DMS153 treated with DMSO at 0.1 percent for 48 hours (cell line): ENCODE results near the gene SRGAP3.

Experiments
- DNase-seq: peaks from one replicate; lab custom pipeline; 2025; ENCODE audit not compliant: unreplicated experiment; lab: John Stamatoyannopoulos, UW

Gene SRGAP3

GRCh38 chr3:9180764-9181117 is 68.7 kb downstream of the SRGAP3 start:
- DNase-seq = no peak

- DNase-seq = no peak
Measured at GRCh38 chr3:9179826-9180763, 69.4 kb downstream of the SRGAP3 start.

GRCh38 chr3:9178697-9179096 is 70.7 kb downstream of the SRGAP3 start:
- no peak for DNase-seq

- DNase-seq = no peak
Measured at GRCh38 chr3:9175421-9175820, 74.0 kb downstream of the SRGAP3 start.

- no peak for DNase-seq
Measured at GRCh38 chr3:9173445-9173844, 76.0 kb downstream of the SRGAP3 start.

GRCh38 chr3:9172851-9173321 is 76.6 kb downstream of the SRGAP3 start:
- peak; percentile 1 for DNase-seq

GRCh38 chr3:9170851-9171160 is 78.6 kb downstream of the SRGAP3 start:
- DNase-seq = no peak

- DNase-seq = no peak
Measured at GRCh38 chr3:9169956-9170850, 79.2 kb downstream of the SRGAP3 start.

- no peak for DNase-seq
Measured at GRCh38 chr3:9169326-9169725, 80.1 kb downstream of the SRGAP3 start.

GRCh38 chr3:9168241-9168741 is 81.2 kb downstream of the SRGAP3 start:
- no peak for DNase-seq

- no peak for DNase-seq
Measured at GRCh38 chr3:9167222-9167621, 82.2 kb downstream of the SRGAP3 start.

- DNase-seq = no peak
Measured at GRCh38 chr3:9165421-9165820, 84.0 kb downstream of the SRGAP3 start.

GRCh38 chr3:9163289-9163688 is 86.2 kb downstream of the SRGAP3 start:
- DNase-seq = no peak

GRCh38 chr3:9161811-9162210 is 87.6 kb downstream of the SRGAP3 start:
- DNase-seq = no peak

GRCh38 chr3:9161298-9161697 is 88.1 kb downstream of the SRGAP3 start:
- DNase-seq = no peak

GRCh38 chr3:9158865-9159630 is 90.4 kb downstream of the SRGAP3 start:
- DNase-seq = no peak

- no peak for DNase-seq
Measured at GRCh38 chr3:9157651-9158362, 91.6 kb downstream of the SRGAP3 start.

- DNase-seq = no peak
Measured at GRCh38 chr3:9156604-9157003, 92.8 kb downstream of the SRGAP3 start.

- DNase-seq = no peak
Measured at GRCh38 chr3:9155028-9155427, 94.4 kb downstream of the SRGAP3 start.

GRCh38 chr3:9153904-9154619 is 95.4 kb downstream of the SRGAP3 start:
- no peak for DNase-seq
